Ishikawa (cell line): ENCODE measurements around the gene SVEP1.

ENCODE experiments used
- CEBPB ChIP-seq: IDR thresholded peaks from 2 replicates; pipeline ENCODE4 v1.6.1; 2012
- REST ChIP-seq: IDR thresholded peaks from 2 replicates; pipeline ENCODE4 v1.6.1; 2012; ENCODE audit warnings: low read depth, mild to moderate bottlenecking

- TF ChIP-seq REST (no peak), CEBPB (no peak)
Observed at GRCh38 chr9:110337727-110338126, 241.8 kb downstream of the SVEP1 start, which contains the start of gene TXNDC8.
